ENCODE measurements around the gene MLLT10. TPM values are rescaled to one million over a fixed set of nuclear protein-coding genes. Genes with fewer than 3 reads are reported as not detected.

Gene MLLT10
- total RNA-seq, 4 donors from 2014 or later, result 23.5 to 39.7 (median 30.2) TPM

DNA sequence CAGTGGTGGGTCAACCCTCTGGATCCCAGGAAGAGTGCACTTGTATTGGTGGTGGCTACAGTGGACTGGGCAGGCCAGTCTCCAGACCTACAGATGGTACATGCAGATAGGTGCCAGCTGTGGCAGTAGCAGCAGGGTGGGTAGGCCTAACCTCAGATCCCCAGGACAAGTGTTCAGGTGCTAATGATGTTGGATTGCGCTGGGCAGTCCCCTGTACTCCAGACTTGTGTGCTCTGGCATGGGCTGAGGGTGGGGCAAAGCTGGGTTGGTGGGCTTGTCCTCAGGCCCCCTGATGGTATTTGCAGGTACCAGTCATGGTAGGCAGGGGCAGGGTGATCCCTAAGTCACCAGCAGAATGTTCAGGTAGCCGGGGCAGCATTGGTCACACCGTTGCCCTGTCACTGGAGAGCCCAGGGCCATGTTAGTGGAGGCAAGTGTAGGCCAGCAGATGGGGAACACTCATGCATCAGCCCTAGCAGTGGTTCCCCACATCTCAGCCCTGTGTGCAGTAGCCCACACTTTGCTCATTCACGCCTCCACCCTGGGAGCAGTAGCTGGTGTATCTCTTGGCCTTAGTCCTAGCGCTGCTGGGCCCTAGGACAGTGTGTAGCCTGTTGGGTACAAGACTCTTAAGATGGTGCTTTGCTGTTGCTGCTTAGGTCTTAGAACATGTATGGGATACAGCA is 171.3 kb downstream of the MLLT10 start:
- H3K27ac ChIP-seq (replicated peaks in 1 of 4), result no peak overlapping the region
- TF ChIP-seq POLR2A (IDR thresholded peaks at IDR 0.05; ENCODE audit: low read depth) (no peak), EP300 (IDR thresholded peaks at IDR 0.05) (no peak), POLR2AphosphoS5 (IDR thresholded peaks at IDR 0.05) (no peak)
- TF ChIP-seq, protein P1, sequence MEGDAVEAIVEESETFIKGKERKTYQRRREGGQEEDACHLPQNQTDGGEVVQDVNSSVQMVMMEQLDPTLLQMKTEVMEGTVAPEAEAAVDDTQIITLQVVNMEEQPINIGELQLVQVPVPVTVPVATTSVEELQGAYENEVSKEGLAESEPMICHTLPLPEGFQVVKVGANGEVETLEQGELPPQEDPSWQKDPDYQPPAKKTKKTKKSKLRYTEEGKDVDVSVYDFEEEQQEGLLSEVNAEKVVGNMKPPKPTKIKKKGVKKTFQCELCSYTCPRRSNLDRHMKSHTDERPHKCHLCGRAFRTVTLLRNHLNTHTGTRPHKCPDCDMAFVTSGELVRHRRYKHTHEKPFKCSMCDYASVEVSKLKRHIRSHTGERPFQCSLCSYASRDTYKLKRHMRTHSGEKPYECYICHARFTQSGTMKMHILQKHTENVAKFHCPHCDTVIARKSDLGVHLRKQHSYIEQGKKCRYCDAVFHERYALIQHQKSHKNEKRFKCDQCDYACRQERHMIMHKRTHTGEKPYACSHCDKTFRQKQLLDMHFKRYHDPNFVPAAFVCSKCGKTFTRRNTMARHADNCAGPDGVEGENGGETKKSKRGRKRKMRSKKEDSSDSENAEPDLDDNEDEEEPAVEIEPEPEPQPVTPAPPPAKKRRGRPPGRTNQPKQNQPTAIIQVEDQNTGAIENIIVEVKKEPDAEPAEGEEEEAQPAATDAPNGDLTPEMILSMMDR (IDR thresholded peaks at IDR 0.05), result no peak
- 97% methylated on average over 5 of the region's 5 CpGs for WGBS
- peaks cover 0 to 8% (median 3%) of the 10 kb centered on the region in 4 donors for H3K36me3 ChIP-seq
- H3K4me3 ChIP-seq, result no peak overlapping the region
- no peaks in the 10 kb centered on the region for H3K27me3 ChIP-seq
- DNase-seq (ENCODE audit: extremely low spot score), result no peak
- H3K4me1 ChIP-seq, result peaks cover 0 to 4% (median 0%) of the 10 kb centered on the region in 4 donors
- intact Hi-C loops (cut with DNase I), result no loop called here
- peaks cover 0 to 9% (median 4%) of the 10 kb centered on the region in 4 donors for H3K9me3 ChIP-seq

DNA sequence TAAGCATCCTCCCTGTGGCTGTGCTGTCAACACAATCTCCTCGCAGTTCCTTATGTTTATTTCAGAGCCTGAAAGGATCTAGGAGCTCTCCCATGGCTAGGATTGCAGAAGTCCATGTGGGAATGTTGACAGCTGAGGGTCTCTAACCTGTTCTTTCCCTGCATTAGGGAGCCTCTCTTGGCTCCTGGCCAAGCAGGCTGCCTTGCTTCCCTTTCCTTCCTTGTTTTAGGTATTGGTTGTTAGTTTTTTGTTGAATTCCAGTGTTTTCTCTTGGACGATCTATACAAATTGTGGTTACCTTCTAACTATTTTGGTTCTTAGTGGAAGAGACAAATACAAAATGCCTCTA is 171.8 kb downstream of the MLLT10 start:
- 91% methylated on average over 2 of the region's 2 CpGs for WGBS
- TF ChIP-seq EP300 (IDR thresholded peaks at IDR 0.05), result no peak
- no peak for TF ChIP-seq POLR2AphosphoS5 (IDR thresholded peaks at IDR 0.05)
- TF ChIP-seq POLR2A (IDR thresholded peaks at IDR 0.05; ENCODE audit: low read depth), result no peak
- TF ChIP-seq, protein P1 (IDR thresholded peaks at IDR 0.05), result no peak
- peaks cover 0 to 4% (median 0%) of the 10 kb centered on the region in 4 donors for H3K4me1 ChIP-seq

DNA sequence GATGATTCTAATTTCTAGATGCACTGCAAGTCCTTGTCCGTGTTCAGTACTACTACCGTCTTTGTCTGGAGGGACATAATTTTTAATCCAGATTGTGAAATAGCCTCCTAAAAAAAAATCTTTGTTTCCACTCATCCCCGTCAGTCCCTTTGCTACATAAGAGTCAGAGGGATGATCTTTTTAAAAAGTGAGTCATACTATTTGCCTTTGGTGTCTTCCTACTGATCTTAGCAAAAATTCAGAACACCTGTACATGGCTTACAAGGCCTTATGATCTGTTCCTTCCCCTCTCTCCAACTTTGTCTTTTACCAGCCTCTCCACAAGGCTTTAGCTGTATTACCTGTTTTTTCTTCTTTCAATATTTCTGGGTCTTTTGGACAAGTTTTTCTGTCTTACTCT is 173.5 kb downstream of the MLLT10 start:
- WGBS, result 97% methylated on average over 3 of the region's 3 CpGs
- intact Hi-C loops (cut with DNase I), result no loop called here
- no peaks in the 10 kb centered on the region for H3K27me3 ChIP-seq
- H3K4me1 ChIP-seq, result peaks cover 0 to 4% (median 0%) of the 10 kb centered on the region in 4 donors
- DNase-seq (ENCODE audit: extremely low spot score), result no peak
- TF ChIP-seq EP300 (IDR thresholded peaks at IDR 0.05) (no peak), POLR2A (IDR thresholded peaks at IDR 0.05; ENCODE audit: low read depth) (no peak), POLR2AphosphoS5 (IDR thresholded peaks at IDR 0.05) (no peak)
- TF ChIP-seq, protein P1 (IDR thresholded peaks at IDR 0.05), result no peak
- no peak overlapping the region for H3K4me3 ChIP-seq
- H3K9me3 ChIP-seq, result no peaks in the 10 kb centered on the region
- H3K27ac ChIP-seq (replicated peaks in 1 of 4), result no peak overlapping the region
- H3K36me3 ChIP-seq, result peaks cover 0 to 8% (median 3%) of the 10 kb centered on the region in 4 donors

More for the DNA sequence above, 171.8 kb downstream of the MLLT10 start:
- intact Hi-C loops (cut with DNase I), result no loop called here
- Histone ChIP-seq H3K27me3 (no peaks in the 10 kb centered on the region), H3K36me3 (peaks cover 0 to 8% (median 3%) of the 10 kb centered on the region in 4 donors), H3K4me3 (no peak overlapping the region), H3K9me3 (peaks cover 0 to 4% (median under 1%) of the 10 kb centered on the region in 4 donors), H3K27ac (replicated peaks in 1 of 4) (no peak overlapping the region)
- DNase-seq (ENCODE audit: extremely low spot score), result no peak

DNA sequence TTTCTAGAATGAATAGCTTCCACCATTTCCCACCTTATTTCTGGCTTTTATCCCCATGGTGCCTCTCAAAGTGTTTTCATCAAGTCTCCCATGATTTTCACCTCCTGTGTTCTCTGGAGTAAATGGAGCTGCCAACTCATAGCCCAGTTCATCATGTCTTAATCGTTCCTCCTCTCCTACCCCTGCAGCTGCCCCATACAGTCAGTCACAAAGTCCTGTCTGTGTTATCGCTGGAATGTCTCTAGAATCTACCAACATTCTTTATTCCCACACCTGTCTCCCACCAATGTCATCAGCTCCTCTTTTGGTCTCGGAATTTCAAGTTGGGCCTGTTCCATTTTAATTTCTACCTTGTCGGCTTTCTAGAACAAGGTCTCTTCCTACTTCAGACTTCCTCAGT is 178.9 kb downstream of the MLLT10 start:
- DNase-seq (ENCODE audit: extremely low spot score), result no peak
- Histone ChIP-seq H3K36me3 (peaks cover 0 to 40% (median 19%) of the 10 kb centered on the region in 4 donors), H3K27me3 (no peaks in the 10 kb centered on the region), H3K27ac (replicated peaks in 1 of 4) (no peak overlapping the region), H3K4me1 (no peaks in the 10 kb centered on the region), H3K9me3 (no peaks in the 10 kb centered on the region), H3K4me3 (no peak overlapping the region)
- intact Hi-C loops (cut with DNase I), result no loop called here
- no peak for TF ChIP-seq POLR2A (IDR thresholded peaks at IDR 0.05; ENCODE audit: low read depth)
- TF ChIP-seq POLR2AphosphoS5 (IDR thresholded peaks at IDR 0.05), result no peak
- TF ChIP-seq, protein P1 (IDR thresholded peaks at IDR 0.05), result no peak
- TF ChIP-seq EP300 (IDR thresholded peaks at IDR 0.05), result no peak
- WGBS, result 92% methylated on average over 4 of the region's 4 CpGs

Measured in esophagus muscularis mucosa (tissue), 4 donors.